Colonic mucosa (tissue), 4 donors: ENCODE results near the gene DYNC1I2. TPM values are rescaled to one million over a fixed set of nuclear protein-coding genes. Genes with fewer than 3 reads are reported as not detected.

Experiments used
- DNase-seq: peaks from one replicate; pipeline ENCODE4 v3.0.0-alpha.2; 2020
- H3K27ac ChIP-seq: fragments of 200-600 bp; one replicate; pipeline ENCODE4 v1.8.0; 2021
- H3K27me3 ChIP-seq: fragments of 200-600 bp; one replicate; pipeline ENCODE4 v1.8.0; 2021
- H3K36me3 ChIP-seq: fragments of 200-600 bp; one replicate; pipeline ENCODE4 v1.8.0; 2021
- H3K4me1 ChIP-seq: fragments of 200-600 bp; one replicate; pipeline ENCODE4 v1.8.0; 2021; ENCODE audit warnings: mild to moderate bottlenecking
- H3K4me3 ChIP-seq: fragments of 200-600 bp; one replicate; pipeline ENCODE4 v1.8.0; 2021
- H3K9ac ChIP-seq, 2 donors: one replicate each; pipeline ENCODE4 v1.7.0; 2013; ENCODE audit warnings: control low read depth in 2 of 2, low read depth in 2 of 2, low read length in 2 of 2
- H3K9me3 ChIP-seq: fragments of 200-600 bp; one replicate; pipeline ENCODE4 v1.8.0; 2021
- intact Hi-C: fragments of 100-400 bp; cut with DNase I; formaldehyde crosslinking; loops from one replicate; pipeline ENCODE4 v1.14.1; 2022
- total RNA-seq, 2 donors: library from RNA; stranded (reverse); fragmentation: NEBNext Ultra II Directional in 1 of 2; extraction: Animal tissue kit (Norgen Biotek cat#: 25700) in 1 of 2; gene quantifications; one replicate each; pipeline ENCODE4 v1.2.1, GENCODE V29; 2021
- TF ChIP-seq, protein P1 (sequence below): fragments of 200-600 bp; IDR thresholded peaks from one replicate; pipeline ENCODE4 v1.8.0; 2022; ENCODE audit warnings: antibody characterized with exemption, mild to moderate bottlenecking
- donor health status: healthy.
- donor health status: DM: no; HTN: no; CAD: no.
- donor health status: DM: no; HTN: no; CAD: no.

DYNC1I2 gene
- total RNA-seq, 2 donors from 2014 or later = 88.3 to 107 TPM

DNA sequence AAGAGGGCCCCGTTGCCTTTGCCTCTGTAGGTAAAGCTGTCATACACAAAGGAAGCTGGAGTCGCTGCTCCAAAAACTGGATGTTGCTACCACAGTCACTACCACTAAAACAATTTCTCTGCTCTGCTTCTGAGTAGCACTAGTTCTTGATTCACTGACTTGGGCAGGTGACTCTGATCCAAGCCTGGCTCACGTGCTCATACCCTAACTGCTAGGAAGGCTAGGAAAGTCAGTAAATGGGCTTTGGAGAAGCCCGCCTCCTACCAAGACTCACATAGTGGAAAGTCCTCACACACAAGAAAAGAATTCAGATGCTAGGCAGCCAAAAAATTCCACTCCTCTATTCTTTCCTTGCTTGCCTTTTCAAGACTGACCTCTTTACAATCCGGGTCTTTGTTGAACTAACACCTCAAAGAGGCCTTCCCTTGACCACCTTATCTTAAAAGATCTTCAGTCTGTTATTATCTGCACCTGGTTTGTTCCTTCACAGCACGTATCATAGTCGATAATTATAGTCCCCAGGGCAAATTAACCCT, 11.4 kb upstream of the DYNC1I2 start:
- DNase-seq = no peak
- intact Hi-C loops = no loop called here

DNA sequence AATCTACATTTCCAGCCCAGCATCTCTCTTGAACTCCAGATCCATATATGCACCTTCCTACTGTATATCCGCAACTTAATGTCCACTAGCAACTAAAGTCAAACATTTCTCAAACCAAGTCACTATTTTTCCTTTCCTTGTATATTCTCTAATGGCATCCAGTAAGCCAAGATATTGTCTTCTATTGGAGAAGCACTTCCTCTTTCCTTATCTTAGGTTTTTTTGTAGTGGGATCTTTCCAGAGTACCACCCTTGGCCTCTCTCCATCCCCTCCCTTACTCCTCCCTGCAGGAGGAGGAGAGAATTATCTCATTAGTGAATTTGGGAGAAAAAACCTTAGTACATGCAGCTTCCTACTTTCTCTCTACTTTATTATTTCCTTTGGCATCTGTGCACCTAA, 8.7 kb upstream of the DYNC1I2 start:
- Histone ChIP-seq H3K27me3 (no peaks in the 10 kb centered on the region), H3K9ac (no peak overlapping the region), H3K4me3 (no peak overlapping the region), H3K9me3 (no peaks in the 10 kb centered on the region), H3K27ac (no peak overlapping the region), H3K4me1 (no peaks in the 10 kb centered on the region), H3K36me3 (no peaks in the 10 kb centered on the region)
- DNase-seq = no peak
- intact Hi-C loops = no loop called here
- TF ChIP-seq, protein P1, sequence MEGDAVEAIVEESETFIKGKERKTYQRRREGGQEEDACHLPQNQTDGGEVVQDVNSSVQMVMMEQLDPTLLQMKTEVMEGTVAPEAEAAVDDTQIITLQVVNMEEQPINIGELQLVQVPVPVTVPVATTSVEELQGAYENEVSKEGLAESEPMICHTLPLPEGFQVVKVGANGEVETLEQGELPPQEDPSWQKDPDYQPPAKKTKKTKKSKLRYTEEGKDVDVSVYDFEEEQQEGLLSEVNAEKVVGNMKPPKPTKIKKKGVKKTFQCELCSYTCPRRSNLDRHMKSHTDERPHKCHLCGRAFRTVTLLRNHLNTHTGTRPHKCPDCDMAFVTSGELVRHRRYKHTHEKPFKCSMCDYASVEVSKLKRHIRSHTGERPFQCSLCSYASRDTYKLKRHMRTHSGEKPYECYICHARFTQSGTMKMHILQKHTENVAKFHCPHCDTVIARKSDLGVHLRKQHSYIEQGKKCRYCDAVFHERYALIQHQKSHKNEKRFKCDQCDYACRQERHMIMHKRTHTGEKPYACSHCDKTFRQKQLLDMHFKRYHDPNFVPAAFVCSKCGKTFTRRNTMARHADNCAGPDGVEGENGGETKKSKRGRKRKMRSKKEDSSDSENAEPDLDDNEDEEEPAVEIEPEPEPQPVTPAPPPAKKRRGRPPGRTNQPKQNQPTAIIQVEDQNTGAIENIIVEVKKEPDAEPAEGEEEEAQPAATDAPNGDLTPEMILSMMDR = no peak

More for the DNA sequence above, 11.4 kb upstream of the DYNC1I2 start:
- no peak overlapping the region for H3K4me3 ChIP-seq
- H3K27ac ChIP-seq = no peak overlapping the region
- TF ChIP-seq, protein P1 = no peak
- H3K27me3 ChIP-seq = no peaks in the 10 kb centered on the region
- H3K9ac ChIP-seq = no peak overlapping the region
- H3K4me1 ChIP-seq = no peaks in the 10 kb centered on the region
- H3K36me3 ChIP-seq = no peaks in the 10 kb centered on the region
- no peaks in the 10 kb centered on the region for H3K9me3 ChIP-seq

DNA sequence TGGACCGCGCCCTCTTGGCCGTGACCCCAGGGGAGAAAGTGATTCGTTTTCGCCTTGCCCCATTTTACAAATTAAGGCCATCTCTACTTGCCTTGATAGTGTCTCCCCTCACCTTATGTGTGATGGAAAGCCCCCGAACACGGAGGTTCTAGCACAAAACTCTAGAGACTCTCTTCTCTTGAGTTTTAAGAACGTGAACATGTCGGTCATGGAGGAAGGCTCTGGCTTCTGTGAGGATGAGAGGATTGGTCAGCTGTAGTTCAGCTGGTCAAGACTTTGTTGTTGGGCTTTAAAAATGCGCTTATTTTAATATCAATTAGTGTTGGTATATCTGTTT, 828 bp downstream of the DYNC1I2 start:
- Histone ChIP-seq H3K27me3 (no peaks in the 10 kb centered on the region), H3K4me3 (peak overlapping the region; percentile 75), H3K36me3 (no peaks in the 10 kb centered on the region), H3K4me1 (peaks cover 8% of the 10 kb centered on the region), H3K9me3 (no peaks in the 10 kb centered on the region), H3K27ac (peak overlapping the region; percentile 75), H3K9ac (peak overlapping the region; percentile 76 to 82)
- TF ChIP-seq, protein P1 = no peak
- intact Hi-C loops = no loop called here
- DNase-seq = no peak

DNA sequence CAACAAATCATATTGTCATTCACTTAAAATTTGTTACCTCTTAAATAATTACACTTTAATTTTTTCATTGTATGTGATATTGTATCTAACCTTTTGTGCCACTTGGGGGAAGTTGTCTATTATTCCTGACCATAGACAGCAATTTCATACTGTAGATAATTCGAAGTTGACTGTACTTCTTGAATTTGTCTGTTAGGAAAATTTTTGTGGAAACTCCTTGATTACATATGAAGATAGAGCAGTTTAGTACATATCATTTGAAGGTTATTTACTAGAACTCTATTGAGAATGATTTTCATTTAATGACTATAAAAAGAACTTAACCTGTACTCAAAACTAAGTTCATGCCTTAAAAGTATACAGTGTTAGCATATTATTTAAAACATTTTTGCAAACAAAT, 5.1 kb downstream of the DYNC1I2 start:
- no peak overlapping the region for H3K4me3 ChIP-seq
- intact Hi-C loops = no loop called here
- peaks cover 8% of the 10 kb centered on the region for H3K4me1 ChIP-seq
- no peak overlapping the region for H3K27ac ChIP-seq
- no peaks in the 10 kb centered on the region for H3K36me3 ChIP-seq
- no peaks in the 10 kb centered on the region for H3K9me3 ChIP-seq
- no peak for DNase-seq
- TF ChIP-seq, protein P1 = no peak
- no peaks in the 10 kb centered on the region for H3K27me3 ChIP-seq
- no peak overlapping the region for H3K9ac ChIP-seq

DNA sequence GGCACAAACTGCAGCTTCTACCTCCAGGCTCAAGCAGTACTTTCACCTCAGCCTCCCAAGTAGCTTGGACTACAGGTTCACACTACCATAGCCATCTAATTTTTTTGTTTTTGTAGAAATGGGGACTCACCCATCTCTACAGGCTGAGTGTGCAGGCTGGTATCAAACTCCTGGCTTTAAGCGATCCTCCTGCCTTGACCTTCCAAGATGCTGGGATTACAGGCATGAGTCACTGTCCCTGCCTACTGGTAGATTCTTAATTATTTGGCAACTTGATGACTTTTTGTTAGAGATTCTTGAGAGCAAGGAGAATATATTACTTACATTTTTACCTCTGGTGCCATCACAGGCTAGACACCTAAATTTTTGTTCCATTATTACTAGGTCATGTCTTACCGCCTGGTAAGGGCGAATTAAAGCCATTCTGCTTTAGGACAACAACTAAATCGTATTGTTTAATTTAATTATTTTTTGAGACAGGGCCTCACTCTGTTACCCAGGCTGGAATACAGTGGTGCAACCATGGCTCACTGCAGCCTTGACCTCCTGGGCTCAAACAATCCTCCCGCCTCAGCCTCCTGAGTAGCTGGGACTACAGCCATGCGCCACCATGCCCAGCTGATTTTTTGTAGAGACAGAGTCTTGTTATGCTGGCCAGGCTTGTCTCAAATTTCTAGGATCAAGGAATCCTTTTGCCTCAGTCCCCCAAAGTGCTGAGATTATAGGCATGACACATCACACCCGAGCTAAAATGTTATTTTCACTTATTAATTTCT, 15.7 kb downstream of the DYNC1I2 start:
- intact Hi-C loops = loop anchor here (10.0 kb wide), 1 partner anchor 402 kb away; the partner anchor contains the start of gene DLX2
- no peak for DNase-seq
- Histone ChIP-seq H3K4me3 (no peak overlapping the region), H3K27me3 (no peaks in the 10 kb centered on the region), H3K27ac (no peak overlapping the region), H3K9me3 (no peaks in the 10 kb centered on the region), H3K9ac (no peak overlapping the region), H3K4me1 (no peaks in the 10 kb centered on the region), H3K36me3 (no peaks in the 10 kb centered on the region)
- TF ChIP-seq, protein P1 = no peak
